IMR-90 (cell line): ENCODE measurements around the gene SLC25A40.

Experiments
- CEBPB ChIP-seq: IDR thresholded peaks from 2 replicates; pipeline ENCODE4 v1.6.1; 2012; ENCODE audit warnings: low read depth, low read length, improper control_type of control experiment
- CHD1 ChIP-seq: IDR thresholded peaks from 2 replicates; pipeline ENCODE4 v1.6.1; 2012; ENCODE audit warnings: low read depth, low read length, improper control_type of control experiment
- MAFK ChIP-seq: IDR thresholded peaks from 2 replicates; pipeline ENCODE4 v1.6.1; 2012; ENCODE audit warnings: low read depth, low read length, improper control_type of control experiment
- MXI1 ChIP-seq: IDR thresholded peaks from 2 replicates; pipeline ENCODE4 v1.6.1; 2012; ENCODE audit warnings: low read depth, mild to moderate bottlenecking, low read length, moderate library complexity, borderline replicate concordance
- NFE2L2 ChIP-seq: fragments of 150-350 bp; IDR thresholded peaks from 2 replicates; pipeline ENCODE4 v1.6.1; 2016; ENCODE audit warnings: low read depth, mild to moderate bottlenecking, low read length
- POLR2A ChIP-seq: IDR thresholded peaks from 2 replicates; pipeline ENCODE4 v1.6.1; 2012; ENCODE audit warnings: mild to moderate bottlenecking, low read depth, low read length
- RAD21 ChIP-seq: IDR thresholded peaks from 2 replicates; pipeline ENCODE4 v1.6.1; 2012; ENCODE audit warnings: low read length, improper control_type of control experiment
- RCOR1 ChIP-seq: IDR thresholded peaks from 2 replicates; pipeline ENCODE4 v1.6.1; 2012; ENCODE audit warnings: mild to moderate bottlenecking, low read length, improper control_type of control experiment; ENCODE audit not compliant: insufficient replicate concordance
- RFX5 ChIP-seq: IDR thresholded peaks from 2 replicates; pipeline ENCODE4 v1.8.0; 2012; ENCODE audit warnings: low read depth, mild to moderate bottlenecking, low read length, moderate library complexity
- SMC3 ChIP-seq: fragments of 150-350 bp; IDR thresholded peaks from 2 replicates; pipeline ENCODE4 v1.6.1; 2016; ENCODE audit warnings: low read depth, mild to moderate bottlenecking, antibody characterized with exemption, low read length, moderate library complexity
- TF ChIP-seq, protein P1 (sequence below): conservative IDR thresholded peaks from 2 replicates; pipeline ENCODE4 v1.5.1; 2012; ENCODE audit warnings: mild to moderate bottlenecking, low read depth, low read length, improper control_type of control experiment
- TF ChIP-seq, protein P2 (sequence below): fragments of 150-350 bp; IDR thresholded peaks from 2 replicates; pipeline ENCODE4 v1.6.1; 2017; ENCODE audit warnings: mild to moderate bottlenecking, antibody characterized with exemption, low read length, low read depth

DNA sequence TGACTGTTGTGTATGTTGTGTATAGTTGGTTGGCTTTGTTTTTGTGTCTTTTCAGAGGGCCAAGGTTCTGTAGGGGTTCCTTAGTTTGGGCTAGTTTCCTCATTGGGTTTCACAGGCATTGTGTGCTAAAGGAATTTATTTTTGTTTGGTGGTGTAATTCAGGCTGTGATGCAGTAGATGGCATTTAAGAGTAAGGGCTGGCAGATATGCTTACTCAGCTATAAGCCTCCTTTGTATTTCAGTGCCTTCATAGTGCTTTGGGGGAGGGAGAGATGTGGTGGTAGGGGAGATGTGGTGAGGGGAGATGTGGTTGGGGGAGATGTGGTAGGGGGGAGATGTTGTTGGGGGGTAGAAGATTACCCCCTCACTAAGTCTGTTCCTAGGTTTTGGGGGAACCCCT lies 91.7 kb downstream of the SLC25A40 start:
- TF ChIP-seq, protein P1, sequence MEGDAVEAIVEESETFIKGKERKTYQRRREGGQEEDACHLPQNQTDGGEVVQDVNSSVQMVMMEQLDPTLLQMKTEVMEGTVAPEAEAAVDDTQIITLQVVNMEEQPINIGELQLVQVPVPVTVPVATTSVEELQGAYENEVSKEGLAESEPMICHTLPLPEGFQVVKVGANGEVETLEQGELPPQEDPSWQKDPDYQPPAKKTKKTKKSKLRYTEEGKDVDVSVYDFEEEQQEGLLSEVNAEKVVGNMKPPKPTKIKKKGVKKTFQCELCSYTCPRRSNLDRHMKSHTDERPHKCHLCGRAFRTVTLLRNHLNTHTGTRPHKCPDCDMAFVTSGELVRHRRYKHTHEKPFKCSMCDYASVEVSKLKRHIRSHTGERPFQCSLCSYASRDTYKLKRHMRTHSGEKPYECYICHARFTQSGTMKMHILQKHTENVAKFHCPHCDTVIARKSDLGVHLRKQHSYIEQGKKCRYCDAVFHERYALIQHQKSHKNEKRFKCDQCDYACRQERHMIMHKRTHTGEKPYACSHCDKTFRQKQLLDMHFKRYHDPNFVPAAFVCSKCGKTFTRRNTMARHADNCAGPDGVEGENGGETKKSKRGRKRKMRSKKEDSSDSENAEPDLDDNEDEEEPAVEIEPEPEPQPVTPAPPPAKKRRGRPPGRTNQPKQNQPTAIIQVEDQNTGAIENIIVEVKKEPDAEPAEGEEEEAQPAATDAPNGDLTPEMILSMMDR: peak; percentile 21; the same call in 1 of the 2 replicates
- TF ChIP-seq POLR2A (no peak), MAFK (peak; percentile 89), SMC3 (0 out of 2 replicates have a peak, but pooled peaks have one; percentile 11), NFE2L2 (no peak), RFX5 (no peak), RCOR1 (no peak), CEBPB (no peak), CHD1 (no peak), MXI1 (no peak), RAD21 (no peak)
- TF ChIP-seq, protein P2, sequence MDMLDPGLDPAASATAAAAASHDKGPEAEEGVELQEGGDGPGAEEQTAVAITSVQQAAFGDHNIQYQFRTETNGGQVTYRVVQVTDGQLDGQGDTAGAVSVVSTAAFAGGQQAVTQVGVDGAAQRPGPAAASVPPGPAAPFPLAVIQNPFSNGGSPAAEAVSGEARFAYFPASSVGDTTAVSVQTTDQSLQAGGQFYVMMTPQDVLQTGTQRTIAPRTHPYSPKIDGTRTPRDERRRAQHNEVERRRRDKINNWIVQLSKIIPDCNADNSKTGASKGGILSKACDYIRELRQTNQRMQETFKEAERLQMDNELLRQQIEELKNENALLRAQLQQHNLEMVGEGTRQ: no peak
